ENCODE data around the gene DNAI7. TPM values are rescaled to one million over a fixed set of nuclear protein-coding genes. Genes with fewer than 3 reads are reported as not detected.
A peak's percentile ranks its signal among the peaks of the same experiment; 100 is the strongest.

The DNAI7 gene
- total RNA-seq: 1 to 10 TPM; 6.0 to 9.8 TPM
- 1 to 10 TPM; 5.0 to 5.4 TPM for polyA plus RNA-seq (ENCODE audit: insufficient read length in 2 of 2)
- long read RNA-seq, donor 1, partial matches to known transcripts: 147 of 203 reads
- long read RNA-seq, donor 1, other reads (novel, unspliced or antisense): 56 of 203 reads
- long read RNA-seq, donor 2: 0 reads
- long read RNA-seq, donor 3: 0 reads
- long read RNA-seq, donor 4: 0 reads

GRCh38 chr12:25195056-25195971 is at the start of gene DNAI7, which contains the start of gene ETFRF1:
DNAI7 (minus strand) TSS chr12:25195160; CDS start chr12:25195078, 82 bp downstream.
ETFRF1 (plus strand) TSS chr12:25195237; CDS start chr12:25203957, 8,720 bp downstream.
- under 1% methylated on average over 52 of the region's 54 CpGs for WGBS (ENCODE audit: insufficient coverage)
- Histone ChIP-seq H3K36me3 (ENCODE audit: control insufficient read depth, insufficient read depth, low read length) (no peaks in the 10 kb centered on the region), H3K27me3 (ENCODE audit: control insufficient read depth, insufficient read depth, low read length) (no peaks in the 10 kb centered on the region), H3K4me3 (ENCODE audit: low read depth, low read length) (peak within 1 kb of the TSS; percentile 89), H3K9me3 (ENCODE audit: control insufficient read depth, insufficient read depth, low read length) (no peaks in the 10 kb centered on the region), H3K4me1 (ENCODE audit: control insufficient read depth, insufficient read depth, low read length) (no peaks in the 10 kb centered on the region), H3K27ac (ENCODE audit: low read depth, low read length) (peak within 1 kb of the TSS; percentile 98)
- DNase-seq (ENCODE audit: low read depth in 4 of 6, low spot score in 6 of 6): peak; percentile 82 to 99 (median 93)

- Histone ChIP-seq H3K27ac (ENCODE audit: low read depth, low read length) (no peak overlapping the region), H3K9me3 (ENCODE audit: control insufficient read depth, insufficient read depth, low read length) (no peaks in the 10 kb centered on the region), H3K4me1 (ENCODE audit: control insufficient read depth, insufficient read depth, low read length) (no peaks in the 10 kb centered on the region), H3K27me3 (ENCODE audit: control insufficient read depth, insufficient read depth, low read length) (no peaks in the 10 kb centered on the region), H3K4me3 (ENCODE audit: low read depth, low read length) (no peak overlapping the region), H3K36me3 (ENCODE audit: control insufficient read depth, insufficient read depth, low read length) (peaks cover 2% of the 10 kb centered on the region)
- DNase-seq (ENCODE audit: low read depth in 4 of 6, low spot score in 6 of 6): no peak
Measured at GRCh38 chr12:25243680-25243990, 48.7 kb upstream of the DNAI7 start.

GRCh38 chr12:25242981-25243679 is 48.2 kb upstream of the DNAI7 start:
- 43% methylated on average over 1 of the region's 5 CpGs for WGBS (ENCODE audit: insufficient coverage)
- no peak overlapping the region for H3K27ac ChIP-seq (ENCODE audit: low read depth, low read length)
- no peaks in the 10 kb centered on the region for H3K27me3 ChIP-seq (ENCODE audit: control insufficient read depth, insufficient read depth, low read length)
- no peaks in the 10 kb centered on the region for H3K4me1 ChIP-seq (ENCODE audit: control insufficient read depth, insufficient read depth, low read length)
- no peaks in the 10 kb centered on the region for H3K9me3 ChIP-seq (ENCODE audit: control insufficient read depth, insufficient read depth, low read length)
- peaks cover under 1% of the 10 kb centered on the region for H3K36me3 ChIP-seq (ENCODE audit: control insufficient read depth, insufficient read depth, low read length)
- H3K4me3 ChIP-seq (ENCODE audit: low read depth, low read length): no peak overlapping the region
- DNase-seq (ENCODE audit: low read depth in 4 of 6, low spot score in 6 of 6): no peak

- no peak overlapping the region for H3K4me3 ChIP-seq (ENCODE audit: low read depth, low read length)
- no peaks in the 10 kb centered on the region for H3K9me3 ChIP-seq (ENCODE audit: control insufficient read depth, insufficient read depth, low read length)
- no peak overlapping the region for H3K27ac ChIP-seq (ENCODE audit: low read depth, low read length)
- peaks cover 2% of the 10 kb centered on the region for H3K36me3 ChIP-seq (ENCODE audit: control insufficient read depth, insufficient read depth, low read length)
- no peaks in the 10 kb centered on the region for H3K27me3 ChIP-seq (ENCODE audit: control insufficient read depth, insufficient read depth, low read length)
- H3K4me1 ChIP-seq (ENCODE audit: control insufficient read depth, insufficient read depth, low read length): no peaks in the 10 kb centered on the region
- peak in 4 of 6 donors; percentile 4 to 81 (median 40) for DNase-seq (ENCODE audit: low read depth in 4 of 6, low spot score in 6 of 6)
- no CpG with 5 or more reads among the region's 6 CpGs for WGBS (ENCODE audit: insufficient coverage)
Measured at GRCh38 chr12:25241167-25242020, 46.4 kb upstream of the DNAI7 start.

- WGBS (ENCODE audit: insufficient coverage): no CpG with 5 or more reads among the region's 4 CpGs
- Histone ChIP-seq H3K27me3 (ENCODE audit: control insufficient read depth, insufficient read depth, low read length) (no peaks in the 10 kb centered on the region), H3K4me3 (ENCODE audit: low read depth, low read length) (no peak overlapping the region), H3K27ac (ENCODE audit: low read depth, low read length) (no peak overlapping the region), H3K36me3 (ENCODE audit: control insufficient read depth, insufficient read depth, low read length) (peaks cover 3% of the 10 kb centered on the region), H3K9me3 (ENCODE audit: control insufficient read depth, insufficient read depth, low read length) (no peaks in the 10 kb centered on the region), H3K4me1 (ENCODE audit: control insufficient read depth, insufficient read depth, low read length) (no peaks in the 10 kb centered on the region)
- no peak for DNase-seq (ENCODE audit: low read depth in 4 of 6, low spot score in 6 of 6)
Measured at GRCh38 chr12:25236626-25237025, 41.7 kb upstream of the DNAI7 start.

- Histone ChIP-seq H3K9me3 (ENCODE audit: control insufficient read depth, insufficient read depth, low read length) (no peaks in the 10 kb centered on the region), H3K4me3 (ENCODE audit: low read depth, low read length) (no peak overlapping the region), H3K36me3 (ENCODE audit: control insufficient read depth, insufficient read depth, low read length) (peaks cover 3% of the 10 kb centered on the region), H3K4me1 (ENCODE audit: control insufficient read depth, insufficient read depth, low read length) (no peaks in the 10 kb centered on the region), H3K27me3 (ENCODE audit: control insufficient read depth, insufficient read depth, low read length) (no peaks in the 10 kb centered on the region), H3K27ac (ENCODE audit: low read depth, low read length) (no peak overlapping the region)
- no CpG with 5 or more reads among the region's 1 CpG for WGBS (ENCODE audit: insufficient coverage)
- no peak for DNase-seq (ENCODE audit: low read depth in 4 of 6, low spot score in 6 of 6)
Measured at GRCh38 chr12:25236190-25236589, 41.2 kb upstream of the DNAI7 start.

GRCh38 chr12:25213338-25213737 is 18.4 kb upstream of the DNAI7 start:
- Histone ChIP-seq H3K4me3 (ENCODE audit: low read depth, low read length) (no peak overlapping the region), H3K4me1 (ENCODE audit: control insufficient read depth, insufficient read depth, low read length) (no peaks in the 10 kb centered on the region), H3K27me3 (ENCODE audit: control insufficient read depth, insufficient read depth, low read length) (no peaks in the 10 kb centered on the region), H3K27ac (ENCODE audit: low read depth, low read length) (no peak overlapping the region), H3K36me3 (ENCODE audit: control insufficient read depth, insufficient read depth, low read length) (no peaks in the 10 kb centered on the region), H3K9me3 (ENCODE audit: control insufficient read depth, insufficient read depth, low read length) (no peaks in the 10 kb centered on the region)
- WGBS (ENCODE audit: insufficient coverage): no CpG with 5 or more reads among the region's 1 CpG
- no peak for DNase-seq (ENCODE audit: low read depth in 4 of 6, low spot score in 6 of 6)

- WGBS (ENCODE audit: insufficient coverage): 78% methylated on average over 1 of the region's 1 CpG
- Histone ChIP-seq H3K27ac (ENCODE audit: low read depth, low read length) (no peak overlapping the region), H3K4me1 (ENCODE audit: control insufficient read depth, insufficient read depth, low read length) (no peaks in the 10 kb centered on the region), H3K4me3 (ENCODE audit: low read depth, low read length) (no peak overlapping the region), H3K27me3 (ENCODE audit: control insufficient read depth, insufficient read depth, low read length) (no peaks in the 10 kb centered on the region), H3K9me3 (ENCODE audit: control insufficient read depth, insufficient read depth, low read length) (no peaks in the 10 kb centered on the region), H3K36me3 (ENCODE audit: control insufficient read depth, insufficient read depth, low read length) (peaks cover 4% of the 10 kb centered on the region)
- DNase-seq (ENCODE audit: low read depth in 4 of 6, low spot score in 6 of 6): no peak
Measured at GRCh38 chr12:25208554-25208953, 13.6 kb upstream of the DNAI7 start.

GRCh38 chr12:25207846-25208245 is 12.9 kb upstream of the DNAI7 start:
- peaks cover 4% of the 10 kb centered on the region for H3K36me3 ChIP-seq (ENCODE audit: control insufficient read depth, insufficient read depth, low read length)
- no peaks in the 10 kb centered on the region for H3K27me3 ChIP-seq (ENCODE audit: control insufficient read depth, insufficient read depth, low read length)
- no peak for DNase-seq (ENCODE audit: low read depth in 4 of 6, low spot score in 6 of 6)
- H3K9me3 ChIP-seq (ENCODE audit: control insufficient read depth, insufficient read depth, low read length): no peaks in the 10 kb centered on the region
- WGBS (ENCODE audit: insufficient coverage): no CpG with 5 or more reads among the region's 1 CpG
- no peaks in the 10 kb centered on the region for H3K4me1 ChIP-seq (ENCODE audit: control insufficient read depth, insufficient read depth, low read length)
- H3K27ac ChIP-seq (ENCODE audit: low read depth, low read length): no peak overlapping the region
- H3K4me3 ChIP-seq (ENCODE audit: low read depth, low read length): no peak overlapping the region

All from spinal cord (tissue), 10 donors.